ENCODE measurements around the gene BOK. TPM values are rescaled to one million over a fixed set of nuclear protein-coding genes. Genes with fewer than 3 reads are reported as not detected.

Gene BOK
- total and polyA plus RNA-seq, 2 of the 13 experiments (the other 11 are each of a cell fraction or from before 2014, with no cell fraction given) = 35.5 to 39.2 TPM

DNA sequence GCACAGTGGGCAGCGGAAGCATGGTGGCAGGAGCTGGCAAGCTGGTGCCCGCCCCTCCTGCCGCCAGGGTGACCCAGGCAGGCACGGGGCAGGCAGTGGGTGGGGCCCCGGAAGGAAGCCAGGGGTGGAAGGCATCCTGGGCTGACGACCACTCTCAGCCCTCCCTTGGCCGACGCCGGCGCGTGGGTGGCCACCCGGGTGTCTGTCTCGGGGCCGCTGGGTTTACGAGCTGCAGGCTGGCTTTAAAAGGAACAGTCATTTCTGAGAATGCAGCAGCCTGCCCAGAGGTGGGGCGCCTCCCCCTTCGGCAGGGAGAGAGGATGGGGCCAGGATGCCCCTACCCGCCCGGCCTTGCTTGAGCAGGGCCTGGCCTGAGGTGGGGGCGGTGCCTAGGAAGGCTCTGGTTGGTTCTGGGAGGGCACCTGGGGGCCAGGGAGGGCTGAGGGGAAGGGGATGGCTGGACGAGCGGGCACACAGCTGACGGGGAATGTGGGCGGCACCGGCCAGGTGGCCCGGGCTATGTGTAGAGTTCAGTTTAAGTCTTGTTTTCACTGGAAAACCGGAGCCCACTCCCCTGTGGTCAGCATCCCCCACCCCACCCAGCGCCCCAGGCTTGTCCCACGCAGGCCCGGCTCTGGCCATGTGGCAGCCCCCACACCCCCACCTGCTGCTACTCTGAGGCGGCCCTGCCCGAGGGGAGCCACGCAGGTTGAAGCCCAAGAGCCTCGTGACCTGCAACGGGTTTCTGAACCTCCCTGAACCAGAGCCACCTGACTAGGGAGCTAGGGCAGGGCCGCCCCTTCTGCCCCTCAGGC is 6.3 kb downstream of the BOK start:
- CTCF ChIA-PET (ENCODE audit: low intra/inter-chr PET ratio, low total read pairs) = no interaction called here
- H3K4me1 ChIP-seq (ENCODE audit: insufficient read depth, low read length) = peaks cover 28% of the 10 kb centered on the region
- H4K20me1 ChIP-seq (ENCODE audit: insufficient read depth, low read length) = peaks cover 13% of the 10 kb centered on the region; the same call in 1 of the 2 replicates
- no peak for DNase-seq (ENCODE audit: low spot score)
- H3K27ac ChIP-seq (ENCODE audit: extremely low read length, insufficient read depth, low read length) = no peak overlapping the region
- no peaks in the 10 kb centered on the region for H3K27me3 ChIP-seq (ENCODE audit: control insufficient read depth in 1 of 2, insufficient read depth in 2 of 2, low read length in 2 of 2)
- peaks cover 13 to 27% of the 10 kb centered on the region in 2 experiments; a peak in 4 of 5 replicates for H3K36me3 ChIP-seq (replicated peaks in 1 of 2; ENCODE audit: control insufficient read depth in 1 of 2, insufficient read depth in 2 of 2, low read length in 2 of 2)
- no peaks in the 10 kb centered on the region for H3K9me3 ChIP-seq (ENCODE audit: low read length)
- H2AFZ ChIP-seq (ENCODE audit: low read length) = no peak overlapping the region
- intact Hi-C loops (cut with micrococcal nuclease; ENCODE audit: unreplicated experiment) = no loop called here
- TF ChIP-seq HNRNPL (IDR thresholded peaks at IDR 0.05; ENCODE audit: low read depth, low read length) (0 out of 2 replicates have a peak, but pooled peaks have one; percentile 19), BCL3 (CRISPR knock-in tag; IDR thresholded peaks at IDR 0.05) (no peak), AKAP8 (CRISPR knock-in tag; IDR thresholded peaks at IDR 0.05) (peak; percentile 69; the same call in 1 of the 2 replicates), ZNF816 (CRISPR knock-in tag; IDR thresholded peaks at IDR 0.05; ENCODE audit: borderline replicate concordance) (no peak), MTA1 (CRISPR knock-in tag; IDR thresholded peaks at IDR 0.05; ENCODE audit: borderline replicate concordance) (0 out of 2 replicates have a peak, but pooled peaks have one; percentile 4), RBFOX2 (IDR thresholded peaks at IDR 0.05; ENCODE audit: low read depth, low read length) (peak; percentile 66), ZNF446 (CRISPR knock-in tag; IDR thresholded peaks at IDR 0.05) (no peak), ZEB1 (IDR thresholded peaks at IDR 0.05; ENCODE audit: insufficient replicate concordance, low read depth) (no peak), PBX2 (CRISPR knock-in tag; IDR thresholded peaks at IDR 0.05) (no peak), E2F5 (CRISPR knock-in tag; conservative IDR thresholded peaks at IDR 0.05) (no peak)
- no peak overlapping the region for H3K4me2 ChIP-seq (ENCODE audit: low read depth, low read length)
- no peak for ATAC-seq
- 97% methylated on average over 29 of the region's 36 CpGs for WGBS (ENCODE audit: low lambda C conversion rate)
- no peak overlapping the region for H3K9ac ChIP-seq (ENCODE audit: insufficient read depth, low read depth, low read length)
- H3K79me2 ChIP-seq (ENCODE audit: insufficient read depth, low read length) = peaks cover 16% of the 10 kb centered on the region
- no TSS peak for BruUV-seq (replicated peaks)
- no peak overlapping the region for H3K4me3 ChIP-seq (replicated peaks in 1 of 3; ENCODE audit: insufficient read depth in 1 of 3, low read depth in 2 of 3, low read length in 3 of 3)
- in situ Hi-C loops (cut with HindIII; ENCODE audit: extremely low pct_ligation_motif_present, low pct_unique_long_range_greater_than_20kb) = no loop called here
- no peak for FAIRE-seq
- POLR2A ChIA-PET = no interaction called here
